Spleen (tissue), 7 donors: ENCODE data around the gene KIFC1.

Experiments used
- CTCF ChIP-seq, 11 experiments: fragments of 200-600 bp in 7 of 11; fragments of 450-650 bp in 4 of 11; sonication (generic) in 4 of 11; IDR thresholded peaks in 8 of 11; conservative IDR thresholded peaks in 3 of 11; 1 replicate in 7 of 11; 2 replicates in 4 of 11; pipeline versions ENCODE4 v1.4.0 to v1.8.0; 2016 to 2021; ENCODE audit warnings: antibody characterized with exemption in 11 of 11, inconsistent platforms in 4 of 11, mild to moderate bottlenecking in 1 of 11
- POLR2A ChIP-seq, 3 donors: fragments of 450-650 bp; IDR thresholded peaks; one replicate each; pipeline ENCODE4 v1.5.1; 2017; ENCODE audit warnings: antibody characterized with exemption in 3 of 3, mild to moderate bottlenecking in 1 of 3
- POLR2AphosphoS5 ChIP-seq, 3 donors: sonication (generic); formaldehyde crosslinking; IDR thresholded peaks; one replicate each; pipeline ENCODE4 v1.5.1; 2017; ENCODE audit warnings: antibody characterized with exemption in 3 of 3
- donor health status: DM: no; HTN: no; CAD: no; lungs with moderate emphysema.
- donor health status: DM: no; HTN: no; CAD: no.
- donor health status: DM: no; HTN: no; CAD: no.

GRCh38 chr6:33347816-33348215, 43.8 kb upstream of the KIFC1 start:
- TF ChIP-seq CTCF (IDR thresholded peaks at IDR 0.05 in 8 of 11, conservative IDR thresholded peaks at IDR 0.05 in 3 of 11): no peak
- TF ChIP-seq POLR2A (IDR thresholded peaks at IDR 0.05): no peak
- TF ChIP-seq POLR2AphosphoS5 (IDR thresholded peaks at IDR 0.05): no peak
